LNCaP clone FGC (cell line): Measurements from ENCODE around the gene OR2A14.

Experiments used
- DNase-seq: peaks from one replicate; pipeline ENCODE4 v3.0.0-alpha.2; 2011; ENCODE audit warnings: low read depth
- H3K4me3 ChIP-seq: 2 replicates; pipeline ENCODE4 v1.5.1; 2011; ENCODE audit warnings: mild to moderate bottlenecking, low read depth, low read length, control low read depth
- TF ChIP-seq, protein P1 (sequence below): IDR thresholded peaks from 2 replicates; pipeline ENCODE4 v1.5.1; 2012; ENCODE audit warnings: mild to moderate bottlenecking; ENCODE audit not compliant: control insufficient read depth, insufficient read depth; ENCODE audit errors: extremely low read depth

The OR2A14 gene

DNA sequence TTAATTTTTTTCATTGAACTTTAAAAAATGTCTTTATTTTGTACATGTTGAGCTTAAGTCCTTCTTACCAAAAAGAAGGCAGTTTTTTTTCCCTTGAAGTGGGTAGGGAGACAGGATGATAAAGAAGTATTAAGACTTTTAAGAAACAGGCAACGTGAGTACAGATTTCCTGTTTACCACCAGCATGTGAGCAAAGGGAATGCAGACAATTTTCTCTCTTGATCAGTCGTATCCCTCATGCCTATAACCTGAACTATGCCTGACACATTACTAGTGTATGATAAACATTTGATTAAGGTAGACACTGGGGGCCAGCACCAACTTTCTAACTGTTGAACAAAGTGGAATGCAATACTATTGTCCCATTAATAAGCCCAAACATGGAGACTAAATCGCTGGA lies 22.4 kb upstream of the OR2A14 start:
- H3K4me3 ChIP-seq, result no peak overlapping the region
- no peak for DNase-seq
- TF ChIP-seq, protein P1, sequence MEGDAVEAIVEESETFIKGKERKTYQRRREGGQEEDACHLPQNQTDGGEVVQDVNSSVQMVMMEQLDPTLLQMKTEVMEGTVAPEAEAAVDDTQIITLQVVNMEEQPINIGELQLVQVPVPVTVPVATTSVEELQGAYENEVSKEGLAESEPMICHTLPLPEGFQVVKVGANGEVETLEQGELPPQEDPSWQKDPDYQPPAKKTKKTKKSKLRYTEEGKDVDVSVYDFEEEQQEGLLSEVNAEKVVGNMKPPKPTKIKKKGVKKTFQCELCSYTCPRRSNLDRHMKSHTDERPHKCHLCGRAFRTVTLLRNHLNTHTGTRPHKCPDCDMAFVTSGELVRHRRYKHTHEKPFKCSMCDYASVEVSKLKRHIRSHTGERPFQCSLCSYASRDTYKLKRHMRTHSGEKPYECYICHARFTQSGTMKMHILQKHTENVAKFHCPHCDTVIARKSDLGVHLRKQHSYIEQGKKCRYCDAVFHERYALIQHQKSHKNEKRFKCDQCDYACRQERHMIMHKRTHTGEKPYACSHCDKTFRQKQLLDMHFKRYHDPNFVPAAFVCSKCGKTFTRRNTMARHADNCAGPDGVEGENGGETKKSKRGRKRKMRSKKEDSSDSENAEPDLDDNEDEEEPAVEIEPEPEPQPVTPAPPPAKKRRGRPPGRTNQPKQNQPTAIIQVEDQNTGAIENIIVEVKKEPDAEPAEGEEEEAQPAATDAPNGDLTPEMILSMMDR, result no peak

DNA sequence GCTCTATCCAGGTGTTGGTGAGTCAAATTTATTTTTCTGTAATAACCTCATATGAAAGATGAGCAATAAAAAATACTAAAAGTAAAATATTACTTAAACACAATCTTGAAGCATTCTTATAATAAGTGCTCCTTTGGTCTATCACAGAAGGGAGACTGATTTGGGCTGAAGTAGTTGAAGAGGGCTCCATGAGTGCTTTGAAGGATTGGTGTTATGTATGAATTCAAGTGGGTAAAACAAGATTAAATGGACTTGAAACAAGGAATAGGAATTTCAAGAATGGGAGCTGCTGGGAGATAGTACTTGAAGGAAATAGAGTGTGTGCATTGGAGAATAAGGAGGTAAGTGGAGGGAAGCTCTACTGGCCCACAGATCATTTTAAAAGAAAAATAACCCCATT lies 20.9 kb upstream of the OR2A14 start:
- DNase-seq, result no peak
- TF ChIP-seq, protein P1, result no peak

DNA sequence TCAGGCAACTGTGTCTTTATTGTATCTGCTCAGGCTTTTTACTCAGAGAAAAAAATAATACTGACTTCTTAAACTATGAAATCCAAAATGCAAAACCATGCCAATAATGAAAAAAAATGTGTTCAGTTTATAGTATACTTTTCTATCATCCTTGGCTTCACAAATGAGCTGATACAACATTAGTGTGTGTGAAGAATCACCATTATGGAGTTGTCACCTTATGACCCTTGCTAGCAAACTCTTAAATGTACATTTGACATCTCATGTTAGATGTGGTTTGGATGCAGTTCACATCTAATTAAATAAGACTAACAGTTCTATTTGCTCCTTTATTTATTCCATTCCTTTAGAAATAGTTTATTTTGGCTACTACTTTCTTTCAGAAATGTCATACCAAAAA lies 17.8 kb upstream of the OR2A14 start:
- TF ChIP-seq, protein P1, result no peak
- DNase-seq, result no peak
- H3K4me3 ChIP-seq, result no peak overlapping the region

More for the DNA sequence above, 20.9 kb upstream of the OR2A14 start:
- no peak overlapping the region for H3K4me3 ChIP-seq

DNA sequence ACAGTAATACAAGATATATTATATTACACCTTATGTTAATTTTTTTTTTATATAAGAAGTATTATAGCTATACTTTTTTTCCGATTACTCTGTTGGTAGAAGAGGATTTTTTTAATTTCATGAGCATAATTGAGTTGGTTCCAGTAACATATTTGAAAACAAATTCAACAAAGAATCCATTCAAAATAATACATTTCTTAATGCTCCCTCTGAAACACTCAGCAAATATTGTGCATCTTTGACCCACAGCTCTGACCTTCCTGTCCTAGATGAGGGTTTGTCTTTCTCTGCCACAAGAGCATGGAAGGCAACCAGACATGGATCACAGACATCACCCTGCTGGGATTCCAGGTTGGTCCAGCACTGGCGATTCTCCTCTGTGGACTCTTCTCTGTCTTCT lies 13.7 kb upstream of the OR2A14 start, which contains the start of gene OR2A2:
TSS of gene OR2A2 (plus strand) at position 301 of the 400 bp plus-strand sequence. CDS start at position 301, 0 bp downstream.
- TF ChIP-seq, protein P1, result no peak
- H3K4me3 ChIP-seq, result no peak within 1 kb of the TSS
- no peak for DNase-seq

DNA sequence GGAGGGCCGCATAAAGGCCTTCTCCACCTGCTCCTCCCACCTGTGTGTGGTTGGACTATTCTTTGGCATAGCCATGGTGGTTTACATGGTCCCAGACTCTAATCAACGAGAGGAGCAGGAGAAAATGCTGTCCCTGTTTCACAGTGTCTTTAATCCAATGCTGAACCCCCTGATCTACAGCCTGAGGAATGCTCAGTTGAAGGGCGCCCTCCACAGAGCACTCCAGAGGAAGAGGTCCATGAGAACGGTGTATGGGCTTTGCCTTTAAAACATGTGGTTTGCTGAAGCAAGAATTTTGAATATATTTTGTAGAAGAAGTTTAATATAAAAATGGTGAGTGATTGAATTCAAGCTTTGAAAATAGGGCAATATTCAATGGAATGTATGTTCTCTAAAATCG lies 12.7 kb upstream of the OR2A14 start:
- no peak for DNase-seq
- H3K4me3 ChIP-seq, result no peak overlapping the region
- TF ChIP-seq, protein P1, result no peak

DNA sequence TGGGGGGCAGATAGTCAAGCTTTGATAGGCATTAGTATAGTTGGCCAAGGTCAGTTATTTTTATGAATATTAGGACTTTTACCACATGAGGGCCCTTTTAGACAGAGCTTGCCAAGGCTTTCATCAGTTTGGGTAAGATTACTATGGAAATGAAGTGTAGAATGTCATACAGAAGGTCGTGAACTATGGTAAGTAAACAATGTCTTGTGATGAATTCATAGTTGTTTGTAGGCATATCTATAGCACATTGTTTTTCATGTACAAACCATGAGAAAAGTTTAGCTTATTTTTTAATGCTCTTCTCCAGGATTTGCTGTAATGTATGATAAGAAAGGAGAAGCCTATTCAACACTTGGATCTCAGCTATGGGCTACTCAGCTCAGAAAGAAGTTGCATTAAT lies 9.3 kb upstream of the OR2A14 start:
- TF ChIP-seq, protein P1, result no peak
- H3K4me3 ChIP-seq, result no peak overlapping the region
- no peak for DNase-seq

DNA sequence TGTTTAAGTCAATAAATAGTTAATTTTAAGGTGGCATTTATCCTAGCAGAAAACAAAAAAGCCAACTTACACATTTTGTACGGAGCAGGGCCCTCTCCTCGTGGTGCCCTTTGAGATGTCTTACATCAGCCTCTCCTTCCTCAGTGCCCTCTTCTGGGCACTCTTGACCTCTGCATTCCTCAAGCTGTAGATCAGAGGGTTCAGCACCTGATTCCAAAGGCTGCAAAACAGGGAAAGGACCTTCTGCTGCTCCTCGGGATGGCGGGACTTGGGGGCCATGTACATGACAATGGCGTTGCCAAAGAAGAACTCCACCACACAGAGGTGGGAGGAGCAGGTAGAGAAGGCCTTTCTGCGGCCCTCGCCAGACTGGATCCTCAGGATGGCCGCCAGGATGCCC lies 4.6 kb upstream of the OR2A14 start:
- TF ChIP-seq, protein P1, result 0 out of 2 replicates have a peak, but pooled peaks have one; percentile 13
- no peak for DNase-seq

More for the DNA sequence above, 4.6 kb upstream of the OR2A14 start:
- H3K4me3 ChIP-seq, result no peak overlapping the region
